Measurements from ENCODE around the gene CCSAP. TPM values are rescaled to one million over a fixed set of nuclear protein-coding genes. Genes with fewer than 3 reads are reported as not detected.

Gene CCSAP
- total and polyA plus RNA-seq, 10 of the 15 experiments (the other 5 are each of a cell fraction or from before 2014, with no cell fraction given), result 0.75 to 3.4 (median 2.8) TPM

GRCh38 chr1:229278120-229278741, 64.6 kb downstream of the CCSAP start:
- ChIA-PET RAD21 (ENCODE audit: unreplicated experiment) (interaction anchor here (1.4 kb wide), 1 partner anchor 202 kb away, joined by 3 read pairs; no protein-coding TSS in a partner anchor), CTCF (interaction anchor here (1.3 to 1.4 kb wide), 2 partner anchors 76 to 204 kb away, joined by 4 read pairs; no protein-coding TSS in a partner anchor), POLR2A (no interaction called here), SMC1A (ENCODE audit: uncharacterized antibody, unreplicated experiment) (no interaction called here)
- H3K9ac ChIP-seq (ENCODE audit: control insufficient read depth, insufficient read depth, low read length), result no peak overlapping the region
- ATAC-seq (no peak), DNase-seq (ENCODE audit: low read depth, low spot score) (no peak), FAIRE-seq (no peak)
- H3K9me3 ChIP-seq (replicated peaks; ENCODE audit: control insufficient read depth, insufficient read depth, low read length), result no peaks in the 10 kb centered on the region
- no peaks in the 10 kb centered on the region for H3K36me3 ChIP-seq (ENCODE audit: control insufficient read depth in 2 of 2, insufficient read depth in 2 of 2, low read length in 1 of 2)
- no peak overlapping the region for H2AFZ ChIP-seq (ENCODE audit: control insufficient read depth, low read depth, low read length)
- in situ Hi-C loops (cut with MboI), result no loop called here
- BruUV-seq (replicated peaks), result no TSS peak
- TF ChIP-seq MYB (IDR thresholded peaks at IDR 0.05; ENCODE audit: borderline replicate concordance, low read depth, low read length) (no peak), TCF12 (IDR thresholded peaks at IDR 0.05; ENCODE audit: low read depth, low read length) (no peak), HDAC2 (IDR thresholded peaks at IDR 0.05) (no peak), SMARCA5 (IDR thresholded peaks at IDR 0.05) (no peak), HSF1 (IDR thresholded peaks at IDR 0.05; ENCODE audit: low read depth, low read length) (no peak), FOS (IDR thresholded peaks at IDR 0.05; ENCODE audit: borderline replicate concordance, extremely low read depth, insufficient read length) (no peak), USF2 (IDR thresholded peaks at IDR 0.05; ENCODE audit: borderline replicate concordance, low read depth, low read length) (no peak), CHD4 (IDR thresholded peaks at IDR 0.05) (no peak), MAX (IDR thresholded peaks at IDR 0.05; ENCODE audit: low read depth, low read length) (no peak)
- TF ChIP-seq, protein P1, sequence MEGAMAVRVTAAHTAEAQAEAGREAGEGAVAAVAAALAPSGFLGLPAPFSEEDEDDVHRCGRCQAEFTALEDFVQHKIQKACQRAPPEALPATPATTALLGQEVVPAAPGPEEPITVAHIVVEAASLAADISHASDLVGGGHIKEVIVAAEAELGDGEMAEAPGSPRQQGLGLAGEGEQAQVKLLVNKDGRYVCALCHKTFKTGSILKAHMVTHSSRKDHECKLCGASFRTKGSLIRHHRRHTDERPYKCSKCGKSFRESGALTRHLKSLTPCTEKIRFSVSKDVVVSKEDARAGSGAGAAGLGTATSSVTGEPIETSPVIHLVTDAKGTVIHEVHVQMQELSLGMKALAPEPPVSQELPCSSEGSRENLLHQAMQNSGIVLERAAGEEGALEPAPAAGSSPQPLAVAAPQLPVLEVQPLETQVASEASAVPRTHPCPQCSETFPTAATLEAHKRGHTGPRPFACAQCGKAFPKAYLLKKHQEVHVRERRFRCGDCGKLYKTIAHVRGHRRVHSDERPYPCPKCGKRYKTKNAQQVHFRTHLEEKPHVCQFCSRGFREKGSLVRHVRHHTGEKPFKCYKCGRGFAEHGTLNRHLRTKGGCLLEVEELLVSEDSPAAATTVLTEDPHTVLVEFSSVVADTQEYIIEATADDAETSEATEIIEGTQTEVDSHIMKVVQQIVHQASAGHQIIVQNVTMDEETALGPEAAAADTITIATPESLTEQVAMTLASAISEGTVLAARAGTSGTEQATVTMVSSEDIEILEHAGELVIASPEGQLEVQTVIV (IDR thresholded peaks at IDR 0.05; ENCODE audit: borderline replicate concordance, partially characterized antibody), result no peak
- no peak overlapping the region for H3K27ac ChIP-seq (ENCODE audit: control insufficient read depth, insufficient read depth)
- H3K4me2 ChIP-seq (ENCODE audit: control insufficient read depth, insufficient read depth), result no peak overlapping the region
- intact Hi-C loops (cut with micrococcal nuclease; ENCODE audit: unreplicated experiment), result no loop called here
- peaks cover 7% of the 10 kb centered on the region for H3K79me2 ChIP-seq (ENCODE audit: control insufficient read depth, insufficient read depth, low read length)
- 96% methylated on average over 2 of the region's 2 CpGs for WGBS (ENCODE audit: insufficient coverage, insufficient replicate concordance, low lambda C conversion rate, missing lambda C conversion rate)
- no peaks in the 10 kb centered on the region for H3K27me3 ChIP-seq (replicated peaks in 1 of 2; ENCODE audit: control insufficient read depth in 2 of 2, insufficient read depth in 2 of 2, low read length in 1 of 2)
- no peak overlapping the region for H3K4me3 ChIP-seq
- no peaks in the 10 kb centered on the region for H3K4me1 ChIP-seq (ENCODE audit: control insufficient read depth, insufficient read depth, low read length)
- 0 out of 2 replicates have a peak, but pooled peaks cover under 1% of the 10 kb centered on the region for H4K20me1 ChIP-seq (ENCODE audit: control insufficient read depth, insufficient read depth)

All from GM12878 (cell line).